Raji (cell line): ENCODE results near the gene CCBE1.

Experiments used
- POLR2A ChIP-seq: IDR thresholded peaks from 2 replicates; pipeline ENCODE4 v1.6.1; 2011; ENCODE audit warnings: low read depth, low read length, control low read depth; ENCODE audit not compliant: insufficient read depth

CCBE1 gene

GRCh38 chr18:59651071-59651470 lies 46.2 kb downstream of the CCBE1 start:
- no peak for TF ChIP-seq POLR2A

GRCh38 chr18:59650266-59650820 lies 46.9 kb downstream of the CCBE1 start:
- no peak for TF ChIP-seq POLR2A

GRCh38 chr18:59649591-59649990 lies 47.6 kb downstream of the CCBE1 start:
- TF ChIP-seq POLR2A, result no peak

- TF ChIP-seq POLR2A, result no peak
Observed at GRCh38 chr18:59646963-59647307, 50.3 kb downstream of the CCBE1 start.

GRCh38 chr18:59646228-59646962 lies 50.8 kb downstream of the CCBE1 start:
- no peak for TF ChIP-seq POLR2A

- no peak for TF ChIP-seq POLR2A
Observed at GRCh38 chr18:59643740-59644139, 53.5 kb downstream of the CCBE1 start.

GRCh38 chr18:59640721-59641120 lies 56.5 kb downstream of the CCBE1 start:
- TF ChIP-seq POLR2A, result no peak

- no peak for TF ChIP-seq POLR2A
Observed at GRCh38 chr18:59639821-59640220, 57.4 kb downstream of the CCBE1 start.

GRCh38 chr18:59639136-59639535 lies 58.1 kb downstream of the CCBE1 start:
- TF ChIP-seq POLR2A, result no peak

- no peak for TF ChIP-seq POLR2A
Observed at GRCh38 chr18:59633961-59634485, 63.2 kb downstream of the CCBE1 start.

GRCh38 chr18:59633317-59633716 lies 63.9 kb downstream of the CCBE1 start:
- no peak for TF ChIP-seq POLR2A

- TF ChIP-seq POLR2A, result no peak
Observed at GRCh38 chr18:59631583-59632181, 65.5 kb downstream of the CCBE1 start.

GRCh38 chr18:59629894-59630293 lies 67.3 kb downstream of the CCBE1 start:
- TF ChIP-seq POLR2A, result no peak

- no peak for TF ChIP-seq POLR2A
Observed at GRCh38 chr18:59628995-59629394, 68.2 kb downstream of the CCBE1 start.

GRCh38 chr18:59627414-59627813 lies 69.8 kb downstream of the CCBE1 start:
- TF ChIP-seq POLR2A, result no peak

GRCh38 chr18:59624369-59624765 lies 72.9 kb downstream of the CCBE1 start:
- no peak for TF ChIP-seq POLR2A

GRCh38 chr18:59623456-59624368 lies 73.5 kb downstream of the CCBE1 start:
- no peak for TF ChIP-seq POLR2A
